GM19043 (cell line): Measurements from ENCODE around the gene RET.

Experiments
- ATAC-seq: cut with Tn5 transposase; IDR thresholded peaks from one replicate; pipeline ENCODE4 v1.9.1; 2021; ENCODE audit warnings: low read depth; ENCODE audit not compliant: unreplicated experiment

RET gene

GRCh38 chr10:43160046-43160920, 83.4 kb downstream of the RET start:
- ATAC-seq, result peak; percentile 51

- ATAC-seq, result peak; percentile 65
Observed at GRCh38 chr10:43160921-43161255, 84.0 kb downstream of the RET start.

- no peak for ATAC-seq
Observed at GRCh38 chr10:43162604-43163003, 85.7 kb downstream of the RET start.

GRCh38 chr10:43166207-43166879, 89.5 kb downstream of the RET start:
- ATAC-seq, result no peak

GRCh38 chr10:43166880-43167497, 90.1 kb downstream of the RET start:
- ATAC-seq, result peak; percentile 65

GRCh38 chr10:43167498-43167889, 90.6 kb downstream of the RET start:
- no peak for ATAC-seq

- no peak for ATAC-seq
Observed at GRCh38 chr10:43170491-43170890, 93.6 kb downstream of the RET start.

- ATAC-seq, result no peak
Observed at GRCh38 chr10:43172645-43173044, 95.8 kb downstream of the RET start.

GRCh38 chr10:43173120-43173519, 96.3 kb downstream of the RET start:
- ATAC-seq, result no peak

- ATAC-seq, result no peak
Observed at GRCh38 chr10:43174969-43175368, 98.1 kb downstream of the RET start.

GRCh38 chr10:43176271-43176670, 99.4 kb downstream of the RET start:
- ATAC-seq, result no peak

GRCh38 chr10:43177595-43177994, 100.7 kb downstream of the RET start:
- no peak for ATAC-seq
